Measurements from ENCODE around the gene PXK. TPM values are rescaled to one million over a fixed set of nuclear protein-coding genes. Genes with fewer than 3 reads are reported as not detected.

PXK gene
- total RNA-seq, 2 donors from 2014 or later: 16.0 to 22.0 TPM

GRCh38 chr3:58349792-58350626 lies 17.3 kb downstream of the PXK start:
- Histone ChIP-seq H3K4me1 (ENCODE audit: control insufficient read depth, insufficient read depth, low read length) (peaks cover 2% of the 10 kb centered on the region), H3K4me3 (ENCODE audit: low read length) (no peak overlapping the region), H3K9me3 (ENCODE audit: control insufficient read depth, low read length) (no peaks in the 10 kb centered on the region), H3K36me3 (ENCODE audit: control insufficient read depth, insufficient read depth, low read length) (no peaks in the 10 kb centered on the region), H3K27ac (ENCODE audit: low read depth, low read length) (no peak overlapping the region), H3K27me3 (ENCODE audit: control insufficient read depth, insufficient read depth, low read length, poor library complexity, severe bottlenecking) (no peaks in the 10 kb centered on the region), H3K9ac (ENCODE audit: extremely low read depth, low read length, poor library complexity, severe bottlenecking) (no peak overlapping the region)
- H3K4me1 Mint-ChIP-seq: peaks cover 9% of the 10 kb centered on the region
- peaks cover 1% of the 10 kb centered on the region for H3K27me3 Mint-ChIP-seq (ENCODE audit: insufficient read depth)
- no peaks in the 10 kb centered on the region for H3K36me3 Mint-ChIP-seq (ENCODE audit: low read depth)
- WGBS, 2 experiments (ENCODE audit: insufficient coverage in 1 of 2, insufficient read length in 1 of 2): 94 to 97% methylated on average over 6 to 7 of the region's 7 CpGs
- no peak for DNase-seq
- no peaks in the 10 kb centered on the region for H3K9me3 Mint-ChIP-seq
- no peak overlapping the region for H3K4me3 Mint-ChIP-seq
- TF ChIP-seq CTCF (conservative IDR thresholded peaks at IDR 0.05): no peak
- no peak overlapping the region for H3K27ac Mint-ChIP-seq

GRCh38 chr3:58350627-58351013 lies 17.9 kb downstream of the PXK start:
- no peaks in the 10 kb centered on the region for H3K36me3 Mint-ChIP-seq (ENCODE audit: low read depth)
- 100% methylated on average over 2 of the region's 2 CpGs; no CpG with 5 or more reads in 1 of the 2 experiments for WGBS, 2 experiments (ENCODE audit: insufficient coverage in 1 of 2, insufficient read length in 1 of 2)
- Histone ChIP-seq H3K36me3 (ENCODE audit: control insufficient read depth, insufficient read depth, low read length) (no peaks in the 10 kb centered on the region), H3K9me3 (ENCODE audit: control insufficient read depth, low read length) (no peaks in the 10 kb centered on the region), H3K27me3 (ENCODE audit: control insufficient read depth, insufficient read depth, low read length, poor library complexity, severe bottlenecking) (no peaks in the 10 kb centered on the region), H3K4me3 (ENCODE audit: low read length) (no peak overlapping the region), H3K4me1 (ENCODE audit: control insufficient read depth, insufficient read depth, low read length) (peaks cover 2% of the 10 kb centered on the region), H3K9ac (ENCODE audit: extremely low read depth, low read length, poor library complexity, severe bottlenecking) (no peak overlapping the region), H3K27ac (ENCODE audit: low read depth, low read length) (no peak overlapping the region)
- peaks cover 1% of the 10 kb centered on the region for H3K27me3 Mint-ChIP-seq (ENCODE audit: insufficient read depth)
- H3K4me3 Mint-ChIP-seq: no peak overlapping the region
- TF ChIP-seq CTCF (conservative IDR thresholded peaks at IDR 0.05): no peak
- no peak for DNase-seq
- no peaks in the 10 kb centered on the region for H3K9me3 Mint-ChIP-seq
- H3K27ac Mint-ChIP-seq: no peak overlapping the region
- H3K4me1 Mint-ChIP-seq: peaks cover 14% of the 10 kb centered on the region

GRCh38 chr3:58351920-58352319 lies 19.2 kb downstream of the PXK start:
- no peak overlapping the region for H3K27ac ChIP-seq (ENCODE audit: low read depth, low read length)
- TF ChIP-seq CTCF (conservative IDR thresholded peaks at IDR 0.05): peak; percentile 52
- no peaks in the 10 kb centered on the region for H3K27me3 ChIP-seq (ENCODE audit: control insufficient read depth, insufficient read depth, low read length, poor library complexity, severe bottlenecking)
- H3K9ac ChIP-seq (ENCODE audit: extremely low read depth, low read length, poor library complexity, severe bottlenecking): no peak overlapping the region
- H3K9me3 Mint-ChIP-seq: no peaks in the 10 kb centered on the region
- no peaks in the 10 kb centered on the region for H3K9me3 ChIP-seq (ENCODE audit: control insufficient read depth, low read length)
- 65 to 67% methylated on average over 3 of the region's 3 CpGs for WGBS, 2 experiments (ENCODE audit: insufficient coverage in 1 of 2, insufficient read length in 1 of 2)
- H3K4me3 Mint-ChIP-seq: no peak overlapping the region
- peaks cover 1% of the 10 kb centered on the region for H3K27me3 Mint-ChIP-seq (ENCODE audit: insufficient read depth)
- H3K4me1 ChIP-seq (ENCODE audit: control insufficient read depth, insufficient read depth, low read length): peaks cover 6% of the 10 kb centered on the region
- H3K4me3 ChIP-seq (ENCODE audit: low read length): no peak overlapping the region
- DNase-seq: peak; percentile 72
- H3K36me3 Mint-ChIP-seq (ENCODE audit: low read depth): no peaks in the 10 kb centered on the region
- H3K36me3 ChIP-seq (ENCODE audit: control insufficient read depth, insufficient read depth, low read length): no peaks in the 10 kb centered on the region
- no peak overlapping the region for H3K27ac Mint-ChIP-seq
- H3K4me1 Mint-ChIP-seq: peaks cover 21% of the 10 kb centered on the region

All from endodermal cell (in vitro differentiated cells).